Measurements from ENCODE around the gene MAGEA9.
"Not testable (repeated sequence)": the region's sequence is repeated elsewhere in the genome, so short reads cannot be mapped to it uniquely, and the experiment has no call there.

MAGEA9 gene

DNA sequence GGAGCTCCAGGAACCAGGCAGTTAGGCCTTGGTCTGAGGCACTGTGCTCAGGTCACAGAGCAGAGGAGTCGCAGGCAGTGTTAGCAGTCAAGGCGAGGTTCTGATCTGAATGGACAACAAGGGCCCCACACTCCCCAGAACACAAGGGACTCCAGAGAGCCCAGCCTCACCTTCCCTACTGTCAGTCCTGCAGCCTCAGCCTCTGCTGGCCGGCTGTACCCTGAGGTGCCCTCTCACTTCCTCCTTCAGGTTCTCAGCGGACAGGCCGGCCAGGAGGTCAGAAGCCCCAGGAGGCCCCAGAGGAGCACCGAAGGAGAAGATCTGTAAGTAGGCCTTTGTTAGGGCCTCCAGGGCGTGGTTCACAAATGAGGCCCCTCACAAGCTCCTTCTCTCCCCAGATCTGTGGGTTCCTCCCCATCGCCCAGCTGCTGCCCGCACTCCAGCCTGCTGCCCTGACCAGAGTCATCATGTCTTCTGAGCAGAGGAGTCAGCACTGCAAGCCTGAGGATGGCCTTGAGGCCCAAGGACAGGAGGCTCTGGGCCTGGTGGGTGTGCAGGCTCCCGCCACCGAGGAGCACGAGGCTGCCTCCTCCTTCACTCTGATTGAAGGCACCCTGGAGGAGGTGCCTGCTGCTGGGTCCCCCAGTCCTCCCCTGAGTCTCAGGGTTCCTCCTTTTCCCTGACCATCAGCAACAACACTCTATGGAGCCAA is 26.2 kb downstream of the MAGEA9 start:
- no peak for DNase-seq

DNA sequence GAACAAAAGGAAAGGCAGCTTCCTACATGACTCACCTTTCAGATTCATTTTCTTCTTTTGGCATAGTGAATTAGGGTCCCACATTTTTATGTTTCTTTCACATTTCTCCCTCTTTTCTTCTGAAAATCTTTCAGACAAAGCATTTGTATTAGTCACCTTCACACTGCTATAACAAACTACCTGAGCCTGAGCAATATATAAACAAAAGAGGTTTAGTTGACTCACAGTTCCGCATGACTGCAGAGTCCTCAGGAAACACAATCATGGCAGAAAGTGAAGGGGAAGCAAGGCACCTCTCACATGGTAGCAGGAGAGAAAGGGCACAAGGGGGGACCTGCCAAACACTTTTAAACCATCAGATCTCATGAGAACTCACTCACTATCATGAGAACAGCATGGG is 36.9 kb downstream of the MAGEA9 start:
- DNase-seq = no peak

DNA sequence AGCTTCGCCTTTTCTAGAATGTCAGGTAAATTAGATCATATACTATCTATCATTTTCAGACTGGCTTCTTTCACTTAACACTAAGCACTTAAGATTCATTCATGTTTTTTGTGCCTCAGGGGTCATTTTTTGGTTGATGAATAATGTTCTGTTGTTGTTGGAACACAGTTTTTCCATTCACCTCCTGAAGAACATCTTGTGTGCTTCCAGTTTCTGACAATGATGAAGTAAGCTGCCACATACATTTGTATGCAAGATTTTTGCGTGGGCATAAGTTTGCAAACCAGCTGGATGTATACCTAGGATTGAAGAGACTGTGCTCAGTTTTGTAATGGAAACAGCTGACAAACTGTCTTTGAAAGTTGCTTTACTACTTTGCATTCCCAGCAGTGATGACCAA is 37.6 kb downstream of the MAGEA9 start:
- no peak for DNase-seq

DNA sequence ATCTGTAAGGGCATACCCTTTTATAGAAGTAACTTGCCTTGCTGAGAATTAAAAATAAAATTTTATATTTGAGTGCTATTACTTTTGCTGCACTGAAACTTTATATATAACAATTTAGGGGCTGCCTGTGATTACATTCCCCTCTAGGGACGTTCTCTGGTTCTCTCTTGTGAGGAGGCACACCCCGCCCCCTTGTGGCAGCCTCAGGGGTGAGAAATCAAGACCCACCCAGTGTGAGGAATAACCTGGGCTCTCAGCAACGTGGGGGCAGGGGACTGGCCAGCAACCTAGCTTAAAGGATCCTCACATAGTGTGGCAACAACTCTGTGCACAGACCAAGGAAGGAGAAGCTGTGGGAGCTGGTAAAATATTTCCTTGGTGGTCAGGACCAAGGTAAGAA is 43.7 kb downstream of the MAGEA9 start:
- no peak for DNase-seq

DNA sequence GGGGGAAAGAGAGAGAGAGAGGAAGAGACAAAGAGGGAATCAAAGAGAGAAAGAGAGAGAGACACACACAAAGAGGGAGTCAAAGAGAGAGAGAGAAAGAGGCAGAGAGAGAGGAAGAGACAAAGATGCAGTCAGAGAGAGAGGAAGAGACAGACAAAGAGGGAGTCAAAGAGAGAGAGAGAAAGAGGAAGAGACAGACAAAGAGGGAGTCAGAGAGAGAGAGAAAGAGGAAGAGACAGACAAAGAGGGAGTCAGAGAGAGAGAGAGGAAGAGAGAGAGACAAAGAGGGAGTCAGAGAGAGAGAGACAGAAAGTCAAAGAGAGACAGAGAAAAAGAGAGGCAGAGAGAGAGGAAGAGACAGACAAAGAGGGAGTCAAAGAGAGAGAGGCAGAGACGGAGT is 45.5 kb downstream of the MAGEA9 start:
- DNase-seq = no peak

DNA sequence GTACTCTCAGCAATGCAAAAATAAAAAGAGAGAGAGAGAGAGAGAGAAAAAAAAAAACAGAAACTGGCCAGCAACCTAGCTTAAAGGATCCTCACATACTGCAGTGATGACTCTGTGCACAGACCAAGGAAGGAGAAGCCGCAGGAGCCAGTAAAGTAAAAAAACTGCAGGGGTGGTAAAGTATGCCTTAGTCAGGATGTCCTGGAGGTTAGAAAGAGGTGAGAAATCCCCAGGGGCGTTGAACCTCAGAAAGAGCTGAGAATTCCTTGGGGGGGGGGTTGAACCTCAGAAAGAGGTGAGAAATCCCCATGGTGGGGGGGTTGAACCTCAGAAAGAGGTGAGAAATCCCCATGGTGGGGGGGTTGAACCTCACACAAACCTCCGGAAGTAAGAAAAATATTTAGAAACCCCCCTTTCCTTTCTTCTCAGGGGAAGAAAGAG is 48.0 kb downstream of the MAGEA9 start:
- DNase-seq = no peak

DNA sequence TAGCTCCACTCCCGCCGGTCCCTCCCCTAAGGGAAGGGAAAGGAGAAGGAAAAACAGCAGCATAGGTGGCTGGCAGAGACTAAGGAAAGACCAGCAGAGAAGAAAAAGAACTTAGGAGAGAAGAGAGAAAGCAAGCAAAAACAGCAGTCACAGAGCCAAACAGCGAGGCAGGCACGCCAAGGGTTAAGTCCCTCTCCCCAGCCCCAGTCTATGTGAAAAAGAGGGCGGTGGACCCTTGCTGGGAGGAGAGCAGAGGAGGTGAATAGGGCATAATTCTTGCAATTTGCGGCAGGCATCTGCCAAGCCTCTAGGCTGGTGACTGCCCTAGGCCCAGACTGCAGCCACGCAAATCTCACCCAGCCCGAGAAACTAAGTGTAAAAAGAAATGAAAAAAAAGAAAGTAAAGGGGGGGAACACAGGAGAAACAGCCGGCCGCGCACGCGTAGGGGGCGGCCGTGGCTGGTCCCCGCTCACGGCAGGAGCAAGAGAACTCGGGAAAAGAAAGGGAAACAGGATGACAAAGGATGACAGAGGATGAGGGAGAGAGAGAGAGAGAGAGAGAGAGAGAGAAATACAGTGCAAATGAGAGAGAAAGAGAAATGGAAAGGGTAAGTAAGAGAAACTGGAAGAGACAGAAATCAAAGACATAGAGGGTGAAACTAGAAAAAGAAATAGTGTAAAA is 48.6 kb downstream of the MAGEA9 start:
- DNase-seq = no peak

DNA sequence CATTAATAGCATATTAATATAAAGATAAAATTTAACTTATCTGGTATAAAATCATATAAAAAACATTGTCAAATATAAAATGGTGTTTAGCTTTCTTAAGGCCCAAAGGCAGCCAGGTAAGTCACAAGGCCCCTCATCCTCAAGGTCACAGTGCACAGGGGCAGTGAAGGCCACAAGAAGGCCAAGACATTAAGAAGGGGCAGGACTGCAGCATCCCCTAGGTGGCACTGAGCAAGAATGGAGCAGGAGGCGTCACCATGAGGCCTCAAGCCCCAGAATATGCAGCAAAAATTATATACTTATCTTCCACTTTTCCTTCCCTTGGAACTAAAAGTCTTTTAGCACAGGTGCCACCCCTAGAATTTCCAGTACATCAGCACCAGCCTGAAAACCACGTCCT is 49.7 kb downstream of the MAGEA9 start:
- no peak for DNase-seq

DNA sequence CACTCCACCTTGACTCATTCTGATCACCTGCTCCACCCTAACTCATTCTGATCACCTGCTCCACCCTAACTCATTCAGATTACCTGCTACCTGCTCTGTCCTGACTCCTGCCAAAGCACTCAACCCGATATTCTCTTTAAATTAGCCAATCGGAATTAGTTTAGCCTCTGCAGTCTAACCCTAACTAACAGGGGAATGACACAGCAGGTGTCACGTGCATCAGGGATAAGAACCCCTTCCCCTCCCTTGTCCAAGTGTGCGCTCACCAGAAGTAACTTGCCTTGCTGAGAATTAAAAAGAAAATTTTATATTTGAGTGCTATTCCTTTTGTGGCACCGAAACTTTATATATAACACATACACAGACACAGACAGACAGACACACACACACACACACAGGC is 55.0 kb downstream of the MAGEA9 start:
- not testable (repeated sequence) for DNase-seq

DNA sequence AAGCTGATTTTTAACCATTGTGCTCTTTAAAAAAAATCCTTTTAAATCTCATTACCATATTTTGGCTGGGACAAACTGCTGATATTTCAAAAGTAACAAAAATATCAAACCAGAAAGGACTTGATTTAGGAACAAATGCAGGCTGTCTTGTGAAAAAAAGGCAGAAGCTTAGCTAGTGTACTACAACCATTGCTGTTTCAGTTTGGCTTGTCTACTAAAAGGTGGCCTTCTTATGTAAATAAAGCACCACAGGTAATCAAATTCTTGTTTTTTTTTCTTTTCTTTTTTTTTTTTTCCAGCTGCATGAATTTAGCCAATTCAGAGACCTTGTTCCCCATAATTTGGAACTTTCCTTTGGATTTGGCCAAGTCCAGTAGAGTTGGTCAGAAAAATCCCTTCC is 55.4 kb downstream of the MAGEA9 start:
- no peak for DNase-seq
